MM.1S (cell line): ENCODE results near the gene NIN.

Source experiments
- DNase-seq: peaks from one replicate; pipeline ENCODE4 v3.0.0-alpha.2; 2015
- H2AFZ ChIP-seq: fragments of 300-600 bp; sonication (generic); 2 replicates; pipeline ENCODE4 v1.6.0; 2016; ENCODE audit warnings: antibody characterized with exemption, low read length
- H3F3A ChIP-seq: fragments of 300-600 bp; sonication (generic); 2 replicates; pipeline ENCODE4 v1.6.1; 2016; ENCODE audit warnings: mild to moderate bottlenecking, antibody characterized with exemption, low read length, moderate library complexity, mixed read lengths; ENCODE audit not compliant: insufficient read depth
- H3K27ac ChIP-seq: fragments of 300-600 bp; sonication (generic); 2 replicates; pipeline ENCODE4 v1.5.1; 2016; ENCODE audit warnings: mild to moderate bottlenecking, low read length
- H3K27me3 ChIP-seq: fragments of 300-600 bp; sonication (generic); replicated peaks from 2 replicates; pipeline ENCODE4 v1.6.0; 2016; ENCODE audit warnings: low read length; ENCODE audit not compliant: insufficient read depth
- H3K36me3 ChIP-seq: fragments of 300-600 bp; sonication (generic); replicated peaks from 2 replicates; pipeline ENCODE4 v1.6.1; 2016; ENCODE audit warnings: mild to moderate bottlenecking, low read length, mixed read lengths; ENCODE audit not compliant: insufficient read depth
- H3K4me1 ChIP-seq: fragments of 300-600 bp; sonication (generic); 2 replicates; pipeline ENCODE4 v1.6.1; 2016; ENCODE audit warnings: low read length, mixed read lengths
- H3K4me2 ChIP-seq: fragments of 300-600 bp; sonication (generic); 2 replicates; pipeline ENCODE4 v1.6.0; 2016; ENCODE audit warnings: low read depth, low read length
- H3K4me3 ChIP-seq: fragments of 300-600 bp; sonication (generic); 2 replicates; pipeline ENCODE4 v1.5.1; 2016; ENCODE audit warnings: low read length, mixed read lengths
- H3K79me2 ChIP-seq: fragments of 300-600 bp; sonication (generic); 2 replicates; pipeline ENCODE4 v1.6.1; 2016; ENCODE audit warnings: mixed run types, low read length, mixed read lengths
- H3K9ac ChIP-seq: fragments of 300-600 bp; sonication (generic); 2 replicates; pipeline ENCODE4 v1.6.1; 2016; ENCODE audit warnings: low read length, mixed read lengths
- H3K9me2 ChIP-seq: fragments of 300-600 bp; sonication (generic); replicated peaks from 2 replicates; pipeline ENCODE4 v1.6.1; 2016; ENCODE audit warnings: mild to moderate bottlenecking, low read length, mixed read lengths; ENCODE audit not compliant: insufficient read depth
- H3K9me3 ChIP-seq: fragments of 300-600 bp; sonication (generic); replicated peaks from 2 replicates; pipeline ENCODE4 v1.6.1; 2016; ENCODE audit warnings: mild to moderate bottlenecking, low read length, mixed read lengths; ENCODE audit not compliant: insufficient read depth
- H4K20me1 ChIP-seq: fragments of 300-600 bp; sonication (generic); 2 replicates; pipeline ENCODE4 v1.6.1; 2016; ENCODE audit warnings: mild to moderate bottlenecking, low read length, moderate library complexity, mixed read lengths; ENCODE audit not compliant: insufficient read depth
- EZH2 ChIP-seq: fragments of 300-600 bp; sonication (generic); optimal IDR thresholded peaks from 2 replicates; pipeline ENCODE3; 2017; ENCODE audit warnings: low read depth, mild to moderate bottlenecking, antibody characterized with exemption, low read length, mixed read lengths
- EZH2phosphoT487 ChIP-seq: fragments of 300-600 bp; sonication (generic); IDR thresholded peaks from 2 replicates; pipeline ENCODE4 v1.6.1; 2018; ENCODE audit warnings: antibody characterized with exemption, low read length
- TF ChIP-seq, protein P1 (sequence below): fragments of 300-600 bp; sonication (generic); IDR thresholded peaks from 2 replicates; pipeline ENCODE4 v1.5.1; 2016; ENCODE audit warnings: antibody characterized with exemption, low read length, mixed read lengths

Gene NIN

DNA sequence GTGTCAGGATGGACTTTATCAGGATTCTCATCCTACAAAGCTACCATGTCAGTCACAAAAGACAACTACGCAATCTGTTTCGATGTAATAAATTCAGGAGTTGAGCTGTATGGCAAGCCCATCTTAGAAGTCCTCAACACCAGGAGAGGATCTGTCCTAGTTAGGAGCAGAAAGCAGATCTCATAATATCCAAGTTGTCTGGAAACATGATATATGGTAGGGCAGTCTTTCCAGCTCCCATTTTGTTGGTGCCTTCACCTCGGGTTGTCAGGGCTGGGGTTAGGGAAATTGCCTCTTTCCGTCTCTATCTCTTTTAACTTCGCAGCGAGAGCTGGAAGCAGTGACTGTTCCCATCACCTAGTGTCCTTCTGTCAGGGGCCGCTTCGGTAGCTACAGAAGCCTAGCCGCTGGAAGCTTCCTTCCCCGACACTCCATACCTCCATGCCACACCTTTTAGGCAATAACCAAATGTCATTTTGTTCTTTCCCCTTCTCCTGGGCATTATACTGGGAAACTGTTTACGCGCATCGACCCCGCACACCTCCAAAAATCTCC is 1.4 kb downstream of the NIN start:
- Histone ChIP-seq H3K4me2 (peak overlapping the region; percentile 63), H3K27me3 (no peaks in the 10 kb centered on the region), H4K20me1 (no peaks in the 10 kb centered on the region), H3K4me3 (peak overlapping the region; percentile 65), H3K9ac (peak overlapping the region; percentile 23; the same call in 1 of the 2 replicates), H3F3A (no peaks in the 10 kb centered on the region), H3K27ac (no peak overlapping the region), H3K36me3 (no peaks in the 10 kb centered on the region), H2AFZ (no peak overlapping the region), H3K79me2 (peaks cover 50% of the 10 kb centered on the region), H3K4me1 (peaks cover 6% of the 10 kb centered on the region; the same call in 1 of the 2 replicates), H3K9me2 (no peaks in the 10 kb centered on the region), H3K9me3 (no peaks in the 10 kb centered on the region)
- TF ChIP-seq EZH2phosphoT487, result no peak
- TF ChIP-seq EZH2, result no peak
- TF ChIP-seq, protein P1, sequence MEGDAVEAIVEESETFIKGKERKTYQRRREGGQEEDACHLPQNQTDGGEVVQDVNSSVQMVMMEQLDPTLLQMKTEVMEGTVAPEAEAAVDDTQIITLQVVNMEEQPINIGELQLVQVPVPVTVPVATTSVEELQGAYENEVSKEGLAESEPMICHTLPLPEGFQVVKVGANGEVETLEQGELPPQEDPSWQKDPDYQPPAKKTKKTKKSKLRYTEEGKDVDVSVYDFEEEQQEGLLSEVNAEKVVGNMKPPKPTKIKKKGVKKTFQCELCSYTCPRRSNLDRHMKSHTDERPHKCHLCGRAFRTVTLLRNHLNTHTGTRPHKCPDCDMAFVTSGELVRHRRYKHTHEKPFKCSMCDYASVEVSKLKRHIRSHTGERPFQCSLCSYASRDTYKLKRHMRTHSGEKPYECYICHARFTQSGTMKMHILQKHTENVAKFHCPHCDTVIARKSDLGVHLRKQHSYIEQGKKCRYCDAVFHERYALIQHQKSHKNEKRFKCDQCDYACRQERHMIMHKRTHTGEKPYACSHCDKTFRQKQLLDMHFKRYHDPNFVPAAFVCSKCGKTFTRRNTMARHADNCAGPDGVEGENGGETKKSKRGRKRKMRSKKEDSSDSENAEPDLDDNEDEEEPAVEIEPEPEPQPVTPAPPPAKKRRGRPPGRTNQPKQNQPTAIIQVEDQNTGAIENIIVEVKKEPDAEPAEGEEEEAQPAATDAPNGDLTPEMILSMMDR, result no peak
- no peak for DNase-seq

DNA sequence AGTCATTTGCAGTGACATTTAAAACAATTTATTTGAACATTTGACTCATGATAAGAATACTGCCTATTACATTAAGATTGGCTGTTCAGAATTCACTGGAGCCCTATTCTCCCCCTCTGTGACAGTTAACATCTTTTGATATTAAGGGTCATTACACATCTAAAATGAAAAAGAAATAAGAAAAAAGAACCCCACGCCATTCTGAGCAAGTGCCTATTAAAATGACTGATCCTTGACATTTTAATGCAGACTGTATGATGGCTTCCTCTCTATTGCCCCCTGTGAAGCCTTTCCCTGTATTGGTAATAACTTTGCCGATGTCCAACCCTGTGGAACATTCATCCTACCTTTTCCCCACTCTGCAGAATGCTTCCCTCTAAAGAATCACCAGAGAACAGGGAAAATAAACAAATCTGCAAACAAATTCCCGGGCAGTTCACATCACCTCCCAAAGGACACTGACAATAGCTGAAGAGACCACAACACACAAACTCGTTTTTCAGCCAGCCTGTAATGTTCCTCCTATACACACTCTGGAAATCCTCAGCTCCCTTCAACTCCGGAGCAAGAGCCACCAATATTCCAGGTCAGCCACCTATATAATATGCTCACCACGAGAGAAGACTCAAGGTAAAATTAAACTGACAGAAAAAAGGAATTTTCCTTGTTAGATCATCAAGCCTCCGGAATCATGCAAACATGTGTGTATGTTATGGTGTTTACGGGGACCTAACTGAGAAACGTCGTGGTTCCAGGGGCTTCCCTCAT is 2.1 kb downstream of the NIN start:
- Histone ChIP-seq H3K9me3 (no peaks in the 10 kb centered on the region), H3F3A (no peaks in the 10 kb centered on the region), H3K4me1 (peaks cover 6% of the 10 kb centered on the region; the same call in 1 of the 2 replicates), H3K4me2 (peak overlapping the region; percentile 63; the same call in 1 of the 2 replicates), H3K36me3 (no peaks in the 10 kb centered on the region), H3K9me2 (no peaks in the 10 kb centered on the region), H4K20me1 (no peaks in the 10 kb centered on the region), H3K9ac (no peak overlapping the region), H2AFZ (no peak overlapping the region), H3K27ac (no peak overlapping the region), H3K4me3 (no peak overlapping the region), H3K27me3 (no peaks in the 10 kb centered on the region), H3K79me2 (peaks cover 57% of the 10 kb centered on the region)
- TF ChIP-seq, protein P1, result no peak
- TF ChIP-seq EZH2phosphoT487, result no peak
- no peak for TF ChIP-seq EZH2
- DNase-seq, result no peak

DNA sequence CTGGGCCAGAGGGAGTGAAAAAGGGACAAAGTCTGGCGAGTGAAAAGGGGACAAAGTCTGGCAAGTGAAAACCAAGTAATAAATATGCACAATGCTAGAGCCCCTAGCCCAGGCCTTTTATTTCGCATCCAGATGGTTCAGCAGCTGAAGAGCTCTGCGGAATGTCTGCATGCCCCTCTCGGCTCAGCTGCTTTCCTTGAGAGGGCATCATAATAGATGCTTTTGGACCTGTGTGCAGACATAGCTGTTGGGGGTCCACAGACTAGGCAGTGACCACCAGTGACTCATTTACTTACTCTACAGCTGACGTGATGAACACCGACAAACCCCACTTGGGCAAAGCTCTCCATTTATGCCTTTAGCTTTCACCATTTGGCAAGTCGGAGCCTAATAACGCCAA is 4.3 kb downstream of the NIN start:
- Histone ChIP-seq H3K9me2 (no peaks in the 10 kb centered on the region), H3K36me3 (no peaks in the 10 kb centered on the region), H3K4me1 (peaks cover 6% of the 10 kb centered on the region; the same call in 1 of the 2 replicates), H3K27ac (no peak overlapping the region), H4K20me1 (no peaks in the 10 kb centered on the region), H3K4me2 (no peak overlapping the region), H3K79me2 (peaks cover 78% of the 10 kb centered on the region), H2AFZ (no peak overlapping the region), H3K9ac (no peak overlapping the region), H3K9me3 (no peaks in the 10 kb centered on the region), H3K27me3 (no peaks in the 10 kb centered on the region), H3K4me3 (no peak overlapping the region), H3F3A (no peaks in the 10 kb centered on the region)
- no peak for TF ChIP-seq EZH2phosphoT487
- no peak for TF ChIP-seq EZH2
- TF ChIP-seq, protein P1, result no peak
- no peak for DNase-seq
